Measurements from ENCODE around the gene FNDC3B.
"Not testable (repeated sequence)": the region's sequence is repeated elsewhere in the genome, so short reads cannot be mapped to it uniquely, and the experiment has no call there.

Gene FNDC3B

GRCh38 chr3:172246107-172246844, 206.9 kb downstream of the FNDC3B start:
- FAIRE-seq, result peak; percentile 62

GRCh38 chr3:172247525-172248274, 208.3 kb downstream of the FNDC3B start:
- FAIRE-seq, result no peak

- peak; percentile 45 for FAIRE-seq
Observed at GRCh38 chr3:172249039-172249438, 209.7 kb downstream of the FNDC3B start.

GRCh38 chr3:172251211-172251610, 211.8 kb downstream of the FNDC3B start:
- FAIRE-seq, result no peak

- no peak for FAIRE-seq
Observed at GRCh38 chr3:172253200-172253599, 213.8 kb downstream of the FNDC3B start.

GRCh38 chr3:172254542-172254941, 215.2 kb downstream of the FNDC3B start:
- no peak for FAIRE-seq

GRCh38 chr3:172255321-172255720, 215.9 kb downstream of the FNDC3B start:
- FAIRE-seq, result not testable (repeated sequence)

GRCh38 chr3:172256101-172256734, 216.8 kb downstream of the FNDC3B start:
- FAIRE-seq, result no peak

- no peak for FAIRE-seq
Observed at GRCh38 chr3:172257648-172258400, 218.4 kb downstream of the FNDC3B start.

GRCh38 chr3:172258624-172259023, 219.2 kb downstream of the FNDC3B start:
- FAIRE-seq, result no peak

- FAIRE-seq, result no peak
Observed at GRCh38 chr3:172259111-172259541, 219.7 kb downstream of the FNDC3B start.

GRCh38 chr3:172259726-172260248, 220.4 kb downstream of the FNDC3B start:
- FAIRE-seq, result peak; percentile 21

GRCh38 chr3:172260381-172260780, 221.0 kb downstream of the FNDC3B start:
- no peak for FAIRE-seq

GRCh38 chr3:172261054-172261453, 221.7 kb downstream of the FNDC3B start:
- no peak for FAIRE-seq

GRCh38 chr3:172262991-172263608, 223.7 kb downstream of the FNDC3B start:
- no peak for FAIRE-seq

GRCh38 chr3:172263781-172264486, 224.6 kb downstream of the FNDC3B start:
- no peak for FAIRE-seq

- no peak for FAIRE-seq
Observed at GRCh38 chr3:172266103-172266502, 226.7 kb downstream of the FNDC3B start.

GRCh38 chr3:172268425-172268824, 229.0 kb downstream of the FNDC3B start:
- FAIRE-seq, result no peak

GRCh38 chr3:172268868-172269267, 229.5 kb downstream of the FNDC3B start:
- no peak for FAIRE-seq

- no peak for FAIRE-seq
Observed at GRCh38 chr3:172270557-172271166, 231.3 kb downstream of the FNDC3B start.

- no peak for FAIRE-seq
Observed at GRCh38 chr3:172271386-172271976, 232.1 kb downstream of the FNDC3B start.

Data from islet of Langerhans (tissue), 1 donor.